ENCODE measurements around the gene KBTBD6. TPM values are rescaled to one million over a fixed set of nuclear protein-coding genes. Genes with fewer than 3 reads are reported as not detected.

The KBTBD6 gene
- total and polyA plus RNA-seq, 4 donors = 2.4 to 10.4 (median 4.8) TPM

- no peaks in the 10 kb centered on the region for H3K27me3 ChIP-seq (ENCODE audit: control insufficient read depth in 3 of 3, insufficient read depth in 3 of 3, low read length in 2 of 3)
- no peak for TF ChIP-seq CTCF (IDR thresholded peaks at IDR 0.05; ENCODE audit: control extremely low read depth, extremely low read depth)
- H3K9me3 ChIP-seq (ENCODE audit: control insufficient read depth in 4 of 4, insufficient read depth in 3 of 4, low read length in 3 of 4) = peaks cover 3 to 17% (median 9%) of the 10 kb centered on the region in 4 donors
- no peak overlapping the region for H3K9ac ChIP-seq (ENCODE audit: insufficient read depth in 1 of 2, low read length in 2 of 2)
- no peak overlapping the region for H3K4me3 ChIP-seq
- H3K27ac ChIP-seq (ENCODE audit: low read depth in 1 of 2, low read length in 1 of 2) = no peak overlapping the region
- H3K36me3 ChIP-seq (ENCODE audit: control insufficient read depth in 4 of 4, insufficient read depth in 4 of 4, low read length in 4 of 4) = peaks cover 0 to 11% (median 4%) of the 10 kb centered on the region in 4 donors
- 81 to 90% methylated on average over 4 of the region's 4 CpGs for WGBS, 2 donors
- ATAC-seq (ENCODE audit: insufficient read depth, low FRiP score) (no peak), DNase-seq (no peak)
- no peaks in the 10 kb centered on the region for H3K4me1 ChIP-seq (ENCODE audit: control insufficient read depth in 5 of 5, insufficient read depth in 5 of 5, low read length in 5 of 5)
Measured at GRCh38 chr13:41145136-41145908, 12.7 kb upstream of the KBTBD6 start.

- no peak for DNase-seq
- peaks cover 0 to 9% (median 3%) of the 10 kb centered on the region in 4 donors for H3K36me3 ChIP-seq (ENCODE audit: control insufficient read depth in 4 of 4, insufficient read depth in 4 of 4, low read length in 4 of 4)
- no peak for ATAC-seq (ENCODE audit: insufficient read depth, low FRiP score)
- WGBS, 2 donors = 75 to 79% methylated on average over 2 of the region's 2 CpGs
- H3K27me3 ChIP-seq (ENCODE audit: control insufficient read depth in 3 of 3, insufficient read depth in 3 of 3, low read length in 2 of 3) = no peaks in the 10 kb centered on the region
- peaks cover 3 to 13% (median 7%) of the 10 kb centered on the region in 4 donors for H3K9me3 ChIP-seq (ENCODE audit: control insufficient read depth in 4 of 4, insufficient read depth in 3 of 4, low read length in 3 of 4)
- H3K4me3 ChIP-seq = no peak overlapping the region
- H3K27ac ChIP-seq (ENCODE audit: low read depth in 1 of 2, low read length in 1 of 2) = no peak overlapping the region
- no peak overlapping the region for H3K9ac ChIP-seq (ENCODE audit: insufficient read depth in 1 of 2, low read length in 2 of 2)
- H3K4me1 ChIP-seq (ENCODE audit: control insufficient read depth in 5 of 5, insufficient read depth in 5 of 5, low read length in 5 of 5) = no peaks in the 10 kb centered on the region
- TF ChIP-seq CTCF (IDR thresholded peaks at IDR 0.05; ENCODE audit: control extremely low read depth, extremely low read depth) = no peak
Measured at GRCh38 chr13:41144576-41144975, 12.0 kb upstream of the KBTBD6 start.

GRCh38 chr13:41139296-41139966 lies 6.8 kb upstream of the KBTBD6 start:
- H3K4me3 ChIP-seq = no peak overlapping the region
- DNase-seq (peak in 1 of 3 donors; percentile 15), ATAC-seq (ENCODE audit: insufficient read depth, low FRiP score) (no peak)
- no peaks in the 10 kb centered on the region for H3K9me3 ChIP-seq (ENCODE audit: control insufficient read depth in 4 of 4, insufficient read depth in 3 of 4, low read length in 3 of 4)
- H3K36me3 ChIP-seq (ENCODE audit: control insufficient read depth in 4 of 4, insufficient read depth in 4 of 4, low read length in 4 of 4) = no peaks in the 10 kb centered on the region
- no peak for TF ChIP-seq CTCF (IDR thresholded peaks at IDR 0.05; ENCODE audit: control extremely low read depth, extremely low read depth)
- 75 to 92% methylated on average over 3 of the region's 3 CpGs for WGBS, 2 donors
- no peak overlapping the region for H3K27ac ChIP-seq (ENCODE audit: low read depth in 1 of 2, low read length in 1 of 2)
- no peaks in the 10 kb centered on the region for H3K27me3 ChIP-seq (ENCODE audit: control insufficient read depth in 3 of 3, insufficient read depth in 3 of 3, low read length in 2 of 3)
- H3K4me1 ChIP-seq (ENCODE audit: control insufficient read depth in 5 of 5, insufficient read depth in 5 of 5, low read length in 5 of 5) = no peaks in the 10 kb centered on the region
- H3K9ac ChIP-seq (ENCODE audit: insufficient read depth in 1 of 2, low read length in 2 of 2) = no peak overlapping the region

Measured in lung (tissue), 12 donors.